GM12891 (cell line): ENCODE measurements around the gene CDYL.

Experiments used
- DNase-seq: peaks from one replicate; pipeline ENCODE4 v3.0.0; 2011; ENCODE audit warnings: low spot score; ENCODE audit not compliant: insufficient read length
- FAIRE-seq: peaks from 2 replicates; lab custom pipeline; 2011; peaks lifted over from hg19 to GRCh38; lab: Jason Lieb, UNC
- PAX5 ChIP-seq: IDR thresholded peaks from 2 replicates; pipeline ENCODE4 v1.6.1; 2011; ENCODE audit warnings: low read length, moderate library complexity, mild to moderate bottlenecking; ENCODE audit not compliant: insufficient read depth, severe bottlenecking
- POLR2A ChIP-seq: IDR thresholded peaks from 2 replicates; pipeline ENCODE4 v1.6.1; 2011; ENCODE audit warnings: low read depth, low read length, control low read depth
- POLR2AphosphoS5 ChIP-seq: IDR thresholded peaks from 2 replicates; pipeline ENCODE4 v1.6.1; 2011; ENCODE audit warnings: low read depth, low read length, control low read depth
- POU2F2 ChIP-seq: IDR thresholded peaks from 2 replicates; pipeline ENCODE4 v1.6.1; 2011; ENCODE audit warnings: low read depth, mild to moderate bottlenecking, control low read depth, low read length, moderate library complexity
- SPI1 ChIP-seq: IDR thresholded peaks from 2 replicates; pipeline ENCODE4 v1.6.1; 2011; ENCODE audit warnings: low read depth, low read length, control low read depth
- TAF1 ChIP-seq: IDR thresholded peaks from 2 replicates; pipeline ENCODE4 v1.6.1; 2011; ENCODE audit warnings: low read depth, low read length, control low read depth

CDYL gene

DNA sequence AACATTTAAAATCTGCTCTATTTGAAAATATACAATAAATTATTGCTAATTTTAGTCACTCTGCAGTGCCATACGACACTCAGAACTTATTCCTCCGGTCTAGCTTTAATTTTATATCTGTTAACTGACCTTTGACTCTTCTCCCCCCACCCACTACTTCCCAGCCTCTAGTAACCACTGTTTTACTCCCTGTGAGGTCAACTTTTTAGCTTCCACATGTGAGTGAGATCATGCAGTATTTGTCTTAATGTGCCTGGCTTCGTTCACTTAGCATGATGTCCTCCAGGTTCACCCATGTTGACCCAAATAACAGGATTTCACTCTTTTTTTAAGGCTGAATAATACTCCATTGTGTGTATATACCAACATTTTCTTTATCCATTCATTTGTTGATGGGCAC, 146.9 kb downstream of the CDYL start:
- no peak for FAIRE-seq
- no peak for DNase-seq
- TF ChIP-seq POU2F2 (no peak), PAX5 (no peak), TAF1 (no peak), POLR2A (no peak), POLR2AphosphoS5 (no peak), SPI1 (no peak)

DNA sequence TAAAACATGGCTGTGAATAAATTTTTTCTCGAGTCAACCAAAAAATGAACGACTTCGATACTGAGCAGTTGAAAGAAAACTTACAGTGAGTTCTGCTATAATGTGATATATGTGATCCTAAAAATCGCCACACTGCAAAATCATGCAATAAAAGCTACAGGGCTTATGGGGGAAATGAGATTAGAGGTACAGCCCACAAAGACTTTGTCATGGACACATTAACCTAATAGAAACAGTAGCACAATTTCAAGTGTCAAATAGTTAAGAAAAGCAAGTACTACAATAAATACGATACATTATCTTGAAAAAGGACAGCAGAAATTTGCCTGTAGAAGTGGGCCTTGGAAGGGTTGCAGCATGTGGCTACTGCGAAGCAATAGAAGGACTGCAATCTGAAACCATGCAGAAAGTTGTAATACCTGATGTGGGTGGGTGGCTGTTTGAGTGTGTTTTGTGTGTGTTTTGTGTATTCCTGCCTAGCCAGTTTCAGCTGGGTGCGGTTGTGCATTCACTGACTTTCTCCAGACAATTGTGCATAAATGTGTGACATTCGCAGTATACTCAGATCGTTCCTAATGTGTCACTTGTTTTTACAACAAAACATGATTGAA, 148.6 kb downstream of the CDYL start:
- DNase-seq = no peak
- no peak for FAIRE-seq
- no peak for TF ChIP-seq TAF1
- TF ChIP-seq POLR2AphosphoS5 = 0 out of 2 replicates have a peak, but pooled peaks have one; percentile 24
- TF ChIP-seq POU2F2 = no peak

DNA sequence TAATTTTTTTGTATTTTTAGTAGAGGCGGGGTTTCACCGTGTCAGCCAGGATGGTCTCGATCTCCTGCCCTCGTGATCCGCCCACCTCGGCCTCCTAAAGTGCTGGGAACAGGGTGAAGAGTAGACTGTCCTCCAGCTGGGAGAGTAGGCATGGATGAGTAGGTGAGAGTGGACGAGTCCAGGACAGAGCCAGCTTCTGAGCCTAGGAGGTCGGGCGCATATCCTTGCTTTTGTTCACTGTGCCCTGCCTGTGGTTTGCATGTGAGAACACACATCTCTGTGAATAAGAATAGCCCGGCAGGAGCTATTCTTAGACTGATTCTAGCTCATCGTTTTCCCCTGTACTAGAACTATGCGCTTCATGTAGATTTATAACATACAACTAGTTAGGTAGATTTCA, 149.4 kb downstream of the CDYL start:
- DNase-seq = no peak
- FAIRE-seq = no peak
- TF ChIP-seq POLR2A (no peak), TAF1 (no peak), PAX5 (no peak), POLR2AphosphoS5 (no peak), SPI1 (no peak), POU2F2 (no peak)

DNA sequence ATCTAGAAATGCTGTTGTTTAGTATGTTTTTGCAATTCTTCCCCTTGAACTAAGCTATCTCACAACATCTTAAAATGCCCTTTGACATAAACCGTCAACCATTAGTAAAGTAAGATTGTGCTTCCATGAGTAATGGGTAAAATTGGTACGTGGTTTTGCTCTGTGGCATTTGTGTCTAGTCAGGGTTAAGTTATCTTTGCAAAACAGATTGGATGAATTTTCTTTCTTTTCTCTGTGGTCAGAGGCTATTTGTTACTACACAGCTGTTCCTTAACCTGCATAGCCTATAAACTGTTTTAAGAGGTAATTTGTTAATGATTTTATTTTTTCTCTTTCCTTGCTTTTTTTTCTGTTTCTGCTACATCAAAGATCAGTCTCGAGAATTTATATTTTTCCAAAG, 152.2 kb downstream of the CDYL start:
- no peak for DNase-seq
- TF ChIP-seq POLR2AphosphoS5 = no peak
- no peak for TF ChIP-seq PAX5
- TF ChIP-seq TAF1 = no peak
- no peak for TF ChIP-seq POLR2A
- TF ChIP-seq POU2F2 = no peak
- TF ChIP-seq SPI1 = no peak
- FAIRE-seq = no peak

DNA sequence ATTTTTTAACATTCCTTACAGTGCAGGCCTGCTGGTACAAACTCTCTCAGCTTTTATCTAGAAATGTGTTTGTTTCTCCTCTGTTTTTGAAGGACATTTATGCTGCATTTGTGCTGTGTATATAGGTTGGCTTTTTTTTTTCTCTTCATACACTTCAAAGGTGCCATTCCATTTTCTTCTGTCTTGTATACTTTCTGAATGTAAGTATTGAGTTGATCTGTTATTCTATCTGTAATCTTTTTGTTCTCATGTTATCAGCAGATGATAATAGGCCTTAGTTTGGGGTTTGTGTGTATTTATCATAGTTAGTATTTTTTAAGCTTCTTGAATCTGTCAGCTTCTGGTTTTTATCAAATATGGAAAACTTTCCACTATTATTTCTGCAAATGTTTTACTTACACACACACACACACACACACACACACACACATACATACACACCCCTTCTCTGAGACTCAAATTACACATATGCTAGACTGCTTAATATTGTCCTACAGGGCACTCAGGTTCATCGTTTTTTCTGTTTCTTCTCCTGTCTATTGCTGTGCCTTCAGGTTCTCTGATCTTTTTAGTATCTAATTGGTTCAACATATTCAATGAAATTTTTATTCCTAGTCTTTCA, 153.0 kb downstream of the CDYL start:
- FAIRE-seq = no peak
- no peak for TF ChIP-seq POLR2AphosphoS5
- no peak for TF ChIP-seq PAX5
- no peak for TF ChIP-seq POU2F2
- TF ChIP-seq TAF1 = no peak
- no peak for TF ChIP-seq POLR2A
- no peak for TF ChIP-seq SPI1

DNA sequence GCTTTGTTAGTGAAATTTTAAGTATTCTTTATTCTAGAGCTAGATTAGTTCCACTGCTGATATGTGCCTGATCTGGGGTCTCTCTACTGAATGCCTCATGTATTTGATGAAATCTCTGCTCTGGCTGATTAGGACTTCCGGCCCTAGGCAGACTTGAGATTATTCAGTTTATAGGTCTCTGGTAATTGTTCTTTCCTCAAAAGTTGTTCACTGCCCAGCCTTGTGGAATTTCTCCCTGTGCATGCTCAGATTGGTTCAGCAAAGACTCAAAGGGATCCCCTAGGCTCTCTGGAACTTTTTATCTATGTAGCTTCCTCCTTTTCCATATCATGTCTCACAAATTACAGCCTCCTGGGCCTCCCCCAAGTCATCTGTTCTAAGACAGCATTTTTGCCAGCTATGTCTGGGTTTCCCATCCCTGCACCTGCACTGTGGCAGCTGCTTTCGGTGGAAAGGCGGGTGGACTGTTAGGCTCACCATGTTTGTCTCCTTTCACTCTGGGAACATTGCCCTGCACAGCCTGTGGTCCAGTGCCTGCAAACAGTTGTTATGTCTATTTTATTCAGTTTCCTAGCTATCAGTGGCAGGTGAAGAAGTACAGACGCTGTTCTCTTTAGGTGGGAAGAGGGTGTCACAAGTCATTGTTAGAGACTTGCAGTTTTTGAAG, 154.0 kb downstream of the CDYL start:
- DNase-seq (no peak), FAIRE-seq (no peak)
- no peak for TF ChIP-seq SPI1
- no peak for TF ChIP-seq PAX5
- TF ChIP-seq POLR2A = no peak
- TF ChIP-seq TAF1 = no peak
- no peak for TF ChIP-seq POU2F2

More for the DNA sequence above, 153.0 kb downstream of the CDYL start:
- DNase-seq = no peak

DNA sequence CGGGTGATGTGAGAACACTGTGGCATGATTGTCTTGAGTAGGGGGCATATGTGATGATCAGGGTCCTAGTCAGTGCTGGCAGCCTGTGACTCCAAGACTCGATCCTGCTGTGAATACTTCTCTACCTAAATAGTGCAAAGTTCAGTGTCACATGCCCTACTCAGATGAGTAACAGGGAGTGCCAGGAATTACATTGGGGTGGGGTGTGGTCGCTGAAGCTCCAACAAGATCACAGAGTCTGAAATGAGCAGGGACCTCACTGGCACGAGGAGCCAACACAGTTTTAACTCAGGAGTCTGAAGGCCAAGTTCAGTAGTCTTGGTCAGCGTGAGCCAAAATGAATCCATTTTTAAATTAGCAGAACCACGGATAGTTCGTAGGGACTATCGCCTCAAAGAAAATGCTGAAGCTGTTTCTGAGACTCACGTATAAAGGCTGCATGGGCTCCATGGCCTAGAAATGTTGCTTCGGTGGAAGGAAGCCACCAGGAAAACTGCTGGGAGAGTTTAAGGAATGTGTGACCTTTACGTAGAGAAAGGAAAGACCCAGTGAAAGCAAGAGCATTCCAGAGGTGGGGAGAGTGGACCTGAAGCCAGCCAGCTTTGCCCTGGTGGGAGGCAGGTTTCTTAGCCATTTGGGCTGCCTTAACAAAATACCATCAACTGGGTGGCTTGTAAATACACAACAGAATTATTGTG, 155.5 kb downstream of the CDYL start:
- DNase-seq (no peak), FAIRE-seq (no peak)
- TF ChIP-seq SPI1 (no peak), POU2F2 (no peak), POLR2AphosphoS5 (no peak), TAF1 (no peak), PAX5 (no peak), POLR2A (no peak)

DNA sequence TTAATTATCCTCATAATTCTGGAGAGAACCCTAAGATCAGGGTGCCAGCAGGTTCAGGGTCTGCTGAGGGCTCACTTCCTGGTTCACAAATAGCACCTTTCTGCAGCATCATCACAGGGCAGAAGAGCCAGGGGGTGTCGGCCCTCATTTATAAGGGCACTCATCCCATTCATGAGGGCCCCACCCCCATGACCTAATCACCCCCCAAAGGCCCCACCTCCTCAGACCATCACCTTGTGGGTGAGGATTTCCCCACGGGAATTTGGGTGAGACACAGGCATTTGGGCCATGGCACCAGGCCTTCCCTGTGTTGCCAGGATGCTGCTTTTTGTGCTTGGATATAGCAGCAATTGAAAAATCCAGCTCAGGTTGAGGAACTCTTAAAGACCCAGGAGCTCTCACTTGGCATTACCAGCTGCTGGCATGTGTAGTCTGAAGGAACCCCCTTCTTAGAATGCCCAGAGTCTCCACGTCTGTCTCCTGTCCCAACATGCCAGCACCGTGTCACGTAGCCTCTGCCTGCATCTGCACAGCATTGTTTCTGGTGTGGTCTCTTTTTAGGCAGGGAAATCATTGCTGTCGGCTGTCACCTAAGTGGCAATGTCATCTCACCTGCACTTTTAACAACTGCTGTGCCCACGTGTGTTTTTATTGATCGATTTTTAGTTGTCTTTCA, 156.2 kb downstream of the CDYL start:
- no peak for DNase-seq
- TF ChIP-seq POLR2AphosphoS5 (no peak), TAF1 (no peak), POLR2A (no peak), PAX5 (no peak), SPI1 (no peak), POU2F2 (no peak)
- FAIRE-seq = no peak

DNA sequence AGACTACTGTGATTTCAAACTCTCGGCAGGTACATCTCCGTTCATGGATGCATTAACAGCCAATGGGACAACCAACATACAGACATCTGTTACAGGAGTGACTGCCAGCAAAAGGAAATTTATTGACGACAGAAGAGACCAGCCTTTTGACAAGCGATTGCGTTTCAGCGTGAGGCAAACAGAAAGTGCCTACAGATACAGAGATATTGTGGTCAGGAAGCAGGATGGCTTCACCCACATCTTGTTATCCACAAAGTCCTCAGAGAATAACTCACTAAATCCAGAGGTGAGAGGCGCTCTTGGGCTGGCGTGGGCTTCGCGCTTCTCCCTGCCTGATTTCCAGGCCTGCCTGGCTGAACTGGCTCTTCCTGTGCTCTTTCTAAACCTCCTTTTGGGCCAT, 159.3 kb downstream of the CDYL start:
- no peak for TF ChIP-seq TAF1
- no peak for TF ChIP-seq POLR2AphosphoS5
- TF ChIP-seq SPI1 = no peak
- no peak for TF ChIP-seq POU2F2
- no peak for TF ChIP-seq PAX5
- no peak for TF ChIP-seq POLR2A
- FAIRE-seq (peak; percentile 75), DNase-seq (no peak)
